GM11168 (cell line): ENCODE measurements around the gene RAPGEF5.

Experiments
- in situ Hi-C: fragments of 300-500 bp; cut with MboI; formaldehyde crosslinking; loops from one replicate; pipeline ENCODE4 v1.12.0; 2022; ENCODE audit warnings: low sequenced_read_pairs; ENCODE audit not compliant: unreplicated experiment

Gene RAPGEF5

DNA sequence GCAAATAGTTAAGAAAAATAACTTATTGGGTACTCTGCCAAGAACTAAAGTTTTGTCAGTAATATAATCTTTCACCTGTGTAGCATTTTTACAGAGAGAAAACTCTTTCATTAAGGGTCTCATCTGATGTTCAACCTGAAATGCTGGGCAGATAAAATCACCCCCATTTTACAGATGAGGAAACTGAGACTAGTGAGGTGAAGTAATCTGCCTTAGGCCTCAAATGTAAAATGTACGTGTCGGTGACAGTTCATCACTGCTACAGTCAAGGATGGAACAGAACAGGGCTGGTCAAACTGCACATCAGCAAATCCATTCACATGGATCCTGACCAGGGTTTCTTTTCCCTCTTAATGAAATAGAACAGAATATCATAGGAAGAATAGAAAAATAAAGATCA is 121.8 kb downstream of the RAPGEF5 start:
- in situ Hi-C loops = no loop called here

DNA sequence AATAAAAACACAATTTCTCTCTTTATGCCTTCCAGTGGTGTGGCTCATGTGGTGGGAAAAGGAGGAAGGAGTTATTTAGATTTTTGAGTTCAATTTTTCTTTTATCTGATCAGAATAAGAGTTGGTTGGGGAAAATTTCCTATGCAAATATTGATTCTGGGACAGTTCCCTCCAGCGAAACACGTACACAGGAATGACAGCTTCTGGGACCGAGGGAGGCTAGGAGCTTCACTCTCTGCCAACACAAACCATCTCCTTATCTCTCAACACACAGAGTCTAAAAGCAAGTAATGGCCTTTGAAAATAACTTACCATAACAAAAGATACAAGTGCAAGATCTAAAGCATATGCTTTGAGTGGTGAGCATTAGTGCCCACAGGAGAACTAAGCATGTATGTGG is 122.7 kb downstream of the RAPGEF5 start:
- in situ Hi-C loops = no loop called here

DNA sequence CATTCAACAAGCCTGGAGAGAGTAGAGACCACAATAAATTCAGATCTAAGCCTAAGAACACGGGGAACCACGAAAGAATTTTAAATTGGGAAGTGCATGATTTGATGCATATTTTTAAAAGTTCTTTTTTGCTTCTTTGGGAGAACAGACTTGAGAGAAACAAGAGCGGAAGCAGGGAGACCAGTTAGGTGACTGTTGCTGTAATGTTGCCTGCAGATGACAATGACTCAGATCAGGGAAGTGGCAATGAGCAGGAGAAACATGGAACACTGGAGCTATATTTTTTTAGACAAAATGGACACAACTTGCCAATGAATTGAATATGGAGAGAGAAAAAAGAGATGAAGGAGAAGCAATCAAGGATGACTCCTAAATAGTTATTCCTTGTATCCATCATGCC is 125.1 kb downstream of the RAPGEF5 start:
- in situ Hi-C loops = no loop called here

DNA sequence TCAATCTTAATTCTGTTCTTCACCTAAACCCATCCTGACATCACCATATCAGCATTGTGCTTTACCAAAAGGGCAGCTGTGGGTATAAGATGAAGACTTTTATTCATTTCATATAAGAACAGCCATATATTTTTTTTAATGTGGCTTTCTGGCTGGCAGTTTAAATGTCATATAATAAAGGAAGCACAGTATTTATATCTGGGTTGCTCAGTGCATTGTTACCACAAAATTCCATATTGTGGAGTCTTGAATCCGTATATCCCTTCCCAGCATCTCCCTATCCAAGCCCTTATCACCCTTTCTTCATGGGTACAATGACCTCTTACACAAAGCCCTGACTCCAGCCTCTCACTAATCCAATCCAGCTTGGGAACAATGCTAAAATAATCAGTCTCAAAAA is 125.8 kb downstream of the RAPGEF5 start:
- in situ Hi-C loops = no loop called here

DNA sequence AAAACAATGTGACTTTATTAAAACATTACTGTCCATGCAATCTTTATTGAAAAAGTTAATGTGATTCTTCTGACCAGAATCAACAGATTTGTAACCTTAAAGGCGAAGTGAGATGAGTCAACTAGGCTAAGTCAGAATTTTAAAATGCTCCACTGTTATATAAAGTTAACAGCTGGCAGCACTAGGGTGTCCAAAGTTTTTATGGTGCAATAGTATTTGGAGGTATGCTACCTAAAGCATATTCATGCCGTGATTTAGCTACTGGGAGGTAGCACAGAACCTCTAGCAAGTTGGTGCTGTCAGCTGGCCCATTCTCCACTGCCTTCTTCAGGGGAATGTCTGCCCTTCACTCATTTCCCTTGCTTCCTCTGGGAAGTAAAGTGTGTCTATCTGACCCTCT is 126.7 kb downstream of the RAPGEF5 start:
- in situ Hi-C loops = no loop called here

DNA sequence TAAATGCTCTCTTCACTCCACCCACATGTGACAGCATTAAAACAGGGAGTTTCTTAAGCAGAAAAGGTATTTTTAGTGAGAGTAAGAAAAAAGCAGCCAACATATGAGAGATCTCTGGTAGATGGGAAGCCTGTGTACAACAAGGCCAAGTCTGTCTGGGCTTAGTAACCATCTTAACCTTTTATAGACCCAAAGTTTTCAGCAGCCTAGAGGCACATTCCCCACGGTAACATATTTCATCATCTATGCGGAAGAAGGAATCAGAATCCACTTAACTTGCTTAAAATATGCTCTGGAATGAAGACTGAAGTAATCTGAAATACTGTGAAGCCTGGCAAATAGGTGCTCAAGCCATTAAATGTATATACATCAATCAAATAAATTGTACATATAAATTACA is 127.8 kb downstream of the RAPGEF5 start:
- in situ Hi-C loops = no loop called here

DNA sequence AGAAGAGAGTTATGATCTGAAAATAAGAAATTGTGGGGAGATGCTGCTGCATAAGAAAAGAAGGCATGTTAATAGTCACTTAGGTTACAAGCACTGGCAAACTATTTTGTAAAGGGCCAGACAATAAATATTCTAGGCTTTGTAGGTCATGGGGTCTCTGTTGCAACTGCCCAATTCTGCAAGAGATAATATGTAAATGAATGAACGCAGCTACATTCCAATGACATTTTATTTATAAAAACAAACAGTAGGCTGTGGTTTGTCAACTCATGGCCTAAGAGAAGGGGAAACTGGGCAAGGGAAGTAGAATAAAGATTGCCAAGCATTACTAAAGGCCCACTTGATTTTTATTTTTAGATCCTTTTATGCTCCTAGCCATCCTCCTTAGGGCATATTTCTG is 133.1 kb downstream of the RAPGEF5 start:
- in situ Hi-C loops = no loop called here

DNA sequence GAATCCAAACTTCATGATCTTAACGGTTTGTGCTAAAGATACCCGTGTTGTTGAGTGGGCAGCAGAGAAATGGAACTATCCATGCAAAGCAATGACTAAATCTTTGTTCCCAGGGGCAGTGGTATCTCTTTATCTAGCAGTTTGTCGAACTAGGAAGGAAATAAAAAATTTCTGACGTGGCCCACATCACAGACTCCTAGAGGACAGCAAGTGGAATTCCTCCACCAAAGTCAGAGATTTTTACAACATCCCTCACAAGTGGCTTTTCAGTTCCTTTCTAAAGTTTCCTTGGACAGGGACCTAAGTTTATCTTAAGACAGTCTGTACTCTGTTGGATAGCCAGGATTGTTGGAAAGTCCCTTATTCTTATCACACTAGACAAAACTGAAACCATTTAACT is 136.0 kb downstream of the RAPGEF5 start:
- in situ Hi-C loops = no loop called here

DNA sequence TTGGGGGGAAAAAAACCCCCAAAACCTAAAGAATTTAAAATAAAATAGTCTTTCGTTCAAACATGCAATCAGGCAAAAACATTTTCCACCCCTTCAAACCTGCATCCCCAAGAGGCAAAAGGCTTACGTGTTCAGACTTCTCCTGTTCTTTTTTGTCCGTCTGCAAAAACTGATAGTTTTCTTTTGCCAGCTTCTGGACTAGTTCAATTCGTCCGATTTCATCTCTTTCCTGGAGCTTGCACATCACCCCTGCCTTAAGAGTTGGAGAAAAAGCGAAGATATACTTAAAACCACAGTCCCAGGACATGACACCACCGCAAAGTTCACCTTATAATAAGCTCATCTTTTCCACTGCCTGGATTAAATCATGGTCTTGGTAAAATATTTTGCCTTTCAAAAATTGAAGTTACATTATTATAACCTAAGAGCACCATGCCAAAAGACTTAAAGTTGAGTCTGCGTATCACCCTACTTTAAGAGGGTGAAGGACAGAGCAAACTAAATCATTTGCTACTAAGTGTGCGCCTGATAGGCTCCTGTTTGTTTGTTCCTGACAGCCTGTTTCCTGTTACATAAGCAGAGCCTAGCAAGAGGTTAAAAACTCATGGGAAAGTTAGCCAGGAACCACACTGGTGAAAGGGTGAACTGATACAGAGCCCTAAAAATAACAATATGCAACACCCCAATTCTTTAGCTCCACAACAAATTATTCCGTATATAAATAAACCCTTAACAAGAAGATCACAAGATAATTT is 137.0 kb downstream of the RAPGEF5 start:
- in situ Hi-C loops = no loop called here

DNA sequence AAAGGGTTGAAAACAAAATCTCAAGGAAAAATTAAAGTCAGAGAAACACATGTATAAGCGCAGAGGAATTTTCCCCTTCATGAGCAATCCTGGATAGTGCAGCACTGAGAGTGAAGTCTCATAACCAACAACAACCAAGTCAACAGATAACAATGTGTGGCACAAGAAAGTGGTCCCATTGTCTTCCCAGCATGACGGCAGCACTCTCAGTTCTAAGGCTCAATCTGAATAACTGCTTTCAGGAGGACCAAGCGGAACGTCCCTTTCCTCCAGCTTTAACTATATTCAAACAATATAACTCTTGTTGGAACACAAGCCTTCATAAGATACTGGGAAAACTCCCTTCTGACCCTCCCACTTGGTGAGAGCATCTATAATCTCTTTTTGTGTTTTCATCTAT is 137.9 kb downstream of the RAPGEF5 start:
- in situ Hi-C loops = no loop called here

DNA sequence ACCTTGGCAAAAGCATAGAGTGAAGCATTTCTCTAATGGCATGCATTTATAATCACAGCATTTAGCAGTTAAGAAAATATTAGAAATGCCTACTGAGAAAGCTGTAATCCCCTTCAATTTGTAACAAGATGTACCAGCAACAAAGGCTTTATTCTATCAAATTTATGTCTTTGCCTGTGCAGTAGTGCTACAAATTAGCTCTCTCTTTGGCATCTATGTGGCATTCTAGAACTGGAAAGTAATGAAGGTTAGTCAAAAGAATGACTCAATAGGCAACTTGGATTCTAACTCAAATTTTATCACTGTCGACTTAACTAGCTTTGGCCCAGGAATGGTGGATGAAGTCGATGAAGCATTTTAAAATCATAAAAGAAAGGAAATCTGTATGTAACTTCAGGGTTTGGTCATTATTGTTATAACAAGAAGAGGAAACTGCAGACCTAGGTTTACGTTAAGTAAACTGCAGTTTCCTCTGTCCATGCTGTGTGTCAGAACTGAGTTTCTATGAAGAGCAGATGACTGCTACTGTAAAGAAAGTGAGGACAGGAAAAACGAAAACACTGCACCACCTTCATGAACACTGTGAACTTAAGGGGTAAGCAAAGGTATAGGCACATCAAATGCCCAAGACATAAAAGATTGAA is 140.0 kb downstream of the RAPGEF5 start:
- in situ Hi-C loops = no loop called here

DNA sequence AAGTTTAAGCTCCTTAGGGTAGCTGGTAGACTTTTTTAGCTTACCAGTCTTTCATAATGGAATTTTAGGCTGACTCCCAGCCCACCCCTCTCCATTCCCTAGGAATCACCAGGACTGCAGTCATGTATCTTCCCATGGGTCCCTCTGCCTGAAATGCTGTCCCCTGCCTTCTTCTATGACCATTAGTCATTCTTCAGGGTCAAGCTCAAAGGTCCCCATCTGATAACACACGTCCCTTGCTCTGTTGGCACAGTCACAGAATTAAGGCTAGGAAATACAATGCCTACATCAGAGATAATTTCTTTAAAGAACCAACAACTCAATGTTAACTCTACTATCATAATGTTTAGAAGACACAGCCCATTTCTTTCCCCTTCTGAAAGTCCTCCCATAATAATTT is 140.6 kb downstream of the RAPGEF5 start:
- in situ Hi-C loops = no loop called here

DNA sequence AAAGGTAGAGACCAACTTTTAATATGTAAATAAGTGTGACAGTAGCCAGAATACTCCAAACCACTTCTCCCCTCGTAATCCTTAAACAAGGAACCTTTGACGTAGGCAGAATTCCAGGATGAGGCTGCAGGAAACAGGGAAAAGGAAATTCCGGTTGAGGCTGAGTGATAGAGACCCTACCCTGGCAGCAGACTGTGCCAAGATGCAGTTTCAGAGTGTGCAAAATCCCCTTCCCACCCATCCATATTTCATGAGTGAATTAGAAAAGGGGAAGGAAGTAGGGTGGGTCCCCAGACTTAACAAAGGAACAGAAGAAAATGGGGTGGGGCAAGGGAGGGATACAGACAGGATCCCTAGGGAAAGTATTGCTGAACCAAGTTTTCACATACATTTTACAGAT is 143.0 kb downstream of the RAPGEF5 start:
- in situ Hi-C loops = no loop called here

DNA sequence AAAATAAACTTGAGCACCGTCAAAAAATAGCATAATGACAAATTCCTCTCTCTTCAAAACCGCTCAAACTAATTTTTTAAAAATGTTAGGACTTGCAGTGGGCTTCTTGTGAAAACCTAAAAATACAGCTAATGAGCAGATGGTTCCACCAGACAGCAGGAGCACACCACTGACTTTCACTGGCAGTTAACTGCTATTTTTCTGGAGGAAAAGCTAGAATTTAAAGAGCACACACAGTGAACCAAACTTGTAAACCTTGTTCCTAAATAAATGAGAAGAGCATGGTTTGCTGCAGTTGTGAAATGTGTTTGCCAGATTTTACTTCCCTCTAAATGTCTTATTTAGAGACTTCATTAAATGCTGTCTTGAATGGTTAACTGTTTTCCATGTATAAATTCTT is 143.9 kb downstream of the RAPGEF5 start:
- in situ Hi-C loops = no loop called here

DNA sequence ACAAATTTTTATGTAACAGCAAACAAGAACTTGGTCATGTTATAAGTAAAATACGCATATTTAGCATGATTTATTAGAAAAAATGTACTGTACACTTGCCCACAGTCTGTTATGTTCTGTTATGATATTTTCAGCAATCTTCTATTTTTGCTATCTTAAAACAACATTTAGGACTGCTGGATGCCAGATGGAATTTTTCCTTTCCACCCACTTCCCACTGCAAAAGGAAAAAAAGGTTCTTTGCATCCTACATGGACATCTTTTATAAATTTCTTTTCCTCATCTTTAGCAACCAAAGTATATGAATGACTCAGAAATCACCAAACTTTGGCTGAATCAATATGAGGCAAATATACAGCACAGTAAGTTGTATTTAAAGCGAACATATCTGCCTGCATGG is 146.0 kb downstream of the RAPGEF5 start:
- in situ Hi-C loops = no loop called here

DNA sequence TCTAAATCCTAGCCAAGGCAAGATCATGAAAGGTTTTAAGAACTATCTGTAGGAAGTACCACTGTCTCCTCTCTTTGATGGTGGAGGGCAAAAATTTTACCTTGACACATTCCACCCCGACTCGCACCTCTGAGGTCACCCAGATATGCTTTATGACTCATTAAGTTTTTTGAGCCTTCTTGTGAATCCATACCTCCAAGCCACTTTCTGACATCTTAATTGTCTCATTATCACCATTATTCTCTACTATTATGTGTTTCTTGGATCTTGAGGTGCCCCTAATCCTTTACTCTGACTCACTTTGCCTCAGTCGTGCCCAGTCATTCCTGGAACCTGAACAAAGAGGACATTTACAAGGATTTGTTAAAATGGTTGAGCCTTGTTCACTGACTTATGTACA is 146.6 kb downstream of the RAPGEF5 start:
- in situ Hi-C loops = no loop called here

DNA sequence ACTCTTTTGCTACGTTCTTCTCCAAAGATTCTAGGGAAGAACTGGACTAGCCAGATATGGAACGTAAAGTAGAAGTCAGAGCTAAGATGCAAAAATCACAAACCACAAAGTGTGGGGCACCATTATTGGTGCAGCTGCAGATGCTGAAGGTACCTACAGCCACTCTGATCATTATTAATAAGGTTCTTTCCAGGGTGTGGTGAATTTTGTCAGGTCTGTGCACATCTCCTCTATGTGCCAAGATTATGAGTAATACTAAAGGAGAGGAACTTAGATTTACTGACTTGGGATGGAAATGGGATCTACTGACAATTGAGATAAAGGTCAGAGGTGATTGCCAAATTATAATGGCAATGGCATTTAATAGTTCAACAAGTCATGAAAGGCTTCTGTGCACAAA is 148.2 kb downstream of the RAPGEF5 start:
- in situ Hi-C loops = no loop called here

DNA sequence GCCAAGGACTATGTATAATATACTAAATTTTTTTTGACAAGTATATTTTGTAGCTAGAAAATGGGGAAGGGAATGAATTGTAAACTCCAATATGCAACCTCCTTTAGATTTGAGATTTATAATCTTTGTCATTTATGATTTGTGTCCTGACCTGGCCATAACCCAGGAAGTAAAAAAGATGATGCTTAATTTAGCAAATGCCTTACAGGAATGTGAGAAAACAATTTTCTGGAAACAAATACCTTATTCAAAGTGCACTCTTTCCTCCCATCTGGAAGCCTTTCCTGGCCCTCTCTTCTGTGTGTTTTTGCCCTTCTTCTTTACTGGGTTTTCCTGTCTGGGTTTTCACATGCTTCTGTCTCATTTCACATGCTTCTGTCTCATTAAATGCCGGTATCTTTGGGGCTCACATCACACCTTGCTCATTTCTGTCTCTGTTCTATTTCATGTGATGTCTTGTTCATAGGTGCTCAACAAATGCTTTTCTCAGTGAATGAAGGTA is 149.2 kb downstream of the RAPGEF5 start:
- in situ Hi-C loops = no loop called here

DNA sequence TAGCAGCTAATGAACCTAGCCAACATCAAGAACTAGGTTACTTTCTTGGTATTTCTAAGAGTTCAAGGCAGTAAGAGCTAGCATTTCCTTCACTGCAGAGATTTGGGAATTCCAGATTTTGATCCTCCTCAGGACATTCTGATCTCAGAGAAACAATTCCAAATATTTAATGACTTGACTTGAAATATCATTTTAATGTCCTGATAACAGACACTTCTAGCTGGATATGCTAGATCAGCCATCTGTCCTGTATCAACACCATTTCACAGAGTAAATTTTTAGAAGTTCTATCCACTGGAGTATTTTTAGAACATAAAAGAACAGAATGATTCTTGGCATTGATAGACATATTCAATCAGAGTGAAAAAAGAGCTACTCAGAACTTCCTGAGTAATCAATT is 151.3 kb downstream of the RAPGEF5 start:
- in situ Hi-C loops = no loop called here

DNA sequence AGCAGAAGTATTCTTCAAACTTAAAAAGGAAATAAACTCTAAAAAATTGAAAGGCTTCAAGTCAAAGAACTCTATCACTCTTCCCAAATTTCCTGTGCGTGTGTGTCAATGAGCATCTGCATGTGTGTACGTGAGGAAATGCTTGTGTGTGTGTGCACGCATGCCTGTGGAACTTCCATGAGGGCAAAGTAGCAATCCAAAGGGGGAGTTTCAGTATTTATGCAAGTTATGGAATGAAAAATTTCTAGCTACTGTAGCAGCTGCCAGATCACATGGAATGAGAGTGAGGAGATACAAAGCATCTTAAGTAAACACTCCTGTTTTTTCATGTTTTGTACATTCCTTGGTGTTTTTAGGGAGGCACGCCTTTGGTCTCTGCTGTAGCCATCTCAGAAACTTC is 152.6 kb downstream of the RAPGEF5 start:
- in situ Hi-C loops = no loop called here

DNA sequence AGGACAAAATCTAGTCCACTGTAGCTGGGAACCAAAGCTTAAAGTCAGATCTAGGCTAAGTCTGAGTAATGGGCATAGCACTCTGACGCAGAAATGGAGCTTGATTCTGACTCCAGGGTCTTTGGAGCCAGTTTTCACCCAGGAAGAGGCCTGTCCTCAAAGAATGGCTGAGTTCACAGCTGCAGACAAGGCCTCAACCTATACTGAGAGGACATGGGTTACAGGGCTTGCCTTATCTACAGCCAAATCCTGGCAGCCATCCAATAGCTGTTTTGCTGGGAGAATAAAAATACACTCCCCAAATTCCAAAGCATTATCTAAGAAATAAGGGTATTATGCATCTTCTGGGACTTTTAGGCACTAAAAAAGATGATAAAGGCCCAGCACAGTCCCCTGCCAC is 154.8 kb downstream of the RAPGEF5 start:
- in situ Hi-C loops = no loop called here
